ENCODE data around the gene ANAPC1.
"Not testable (repeated sequence)": the region's sequence is repeated elsewhere in the genome, so short reads cannot be mapped to it uniquely, and the experiment has no call there.

Gene ANAPC1

DNA sequence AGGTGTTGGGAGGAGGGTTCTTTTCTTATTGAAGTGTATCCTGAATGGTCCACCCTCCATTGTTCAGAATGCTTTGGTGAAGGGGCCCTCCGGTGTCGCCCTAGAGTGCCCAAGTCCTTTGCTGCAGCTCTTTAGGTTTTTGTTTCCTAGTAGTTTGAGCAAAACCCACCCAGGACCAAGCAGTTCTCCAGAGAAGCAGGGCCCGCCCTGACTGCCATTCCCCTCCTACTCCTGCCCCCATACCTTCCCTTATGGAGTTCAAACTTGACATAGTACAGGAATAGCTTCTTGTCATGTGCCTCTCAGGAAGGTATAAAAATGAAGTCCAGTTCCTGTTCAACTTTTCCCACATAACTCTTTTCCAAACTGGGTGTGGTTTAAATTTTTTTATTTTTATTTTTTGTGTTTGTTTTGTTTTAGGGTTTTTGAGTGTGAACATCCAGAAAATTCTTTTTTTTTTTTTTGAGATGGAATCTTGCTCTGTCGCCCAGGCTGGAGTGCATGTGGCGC lies 20.0 kb upstream of the ANAPC1 start:
- no peak for DNase-seq

DNA sequence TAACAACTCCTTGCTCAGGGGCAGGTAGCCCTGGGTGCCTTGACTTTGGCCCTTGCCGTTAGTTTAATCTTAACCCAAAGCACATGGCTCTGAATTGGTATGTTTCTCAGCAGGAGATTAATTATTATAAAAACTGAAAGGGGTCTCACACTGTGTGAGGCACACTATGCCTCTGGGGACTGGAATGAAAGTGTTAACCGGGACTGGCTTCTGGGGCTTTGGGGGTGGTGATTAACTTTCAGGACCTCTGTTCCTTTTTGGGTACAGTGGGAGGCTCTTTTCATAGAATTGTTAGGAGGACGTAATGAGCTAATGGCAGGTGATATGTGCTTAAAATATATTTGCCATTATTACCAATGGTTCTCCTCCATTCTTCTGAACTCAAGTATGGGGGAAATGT lies 19.5 kb upstream of the ANAPC1 start:
- no peak for DNase-seq

DNA sequence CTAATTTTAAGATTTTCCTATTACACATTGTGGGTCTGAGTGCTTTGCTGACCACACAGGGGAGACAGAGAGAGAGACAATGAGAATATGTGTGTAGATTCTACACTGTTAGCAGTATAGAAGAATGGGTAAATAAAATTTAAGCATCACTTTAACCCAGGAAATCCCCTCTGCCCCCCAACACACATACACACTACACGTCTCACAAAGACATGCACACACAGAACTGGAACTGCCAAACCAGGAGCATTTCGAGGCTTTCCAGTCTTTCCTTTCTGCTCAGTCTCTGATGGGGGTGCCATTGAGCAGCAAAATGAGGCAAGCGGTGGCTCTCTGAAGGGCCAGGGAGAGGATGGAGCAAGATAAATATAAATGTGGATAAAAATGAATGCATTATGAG lies 16.9 kb upstream of the ANAPC1 start:
- peak; percentile 10 for DNase-seq

DNA sequence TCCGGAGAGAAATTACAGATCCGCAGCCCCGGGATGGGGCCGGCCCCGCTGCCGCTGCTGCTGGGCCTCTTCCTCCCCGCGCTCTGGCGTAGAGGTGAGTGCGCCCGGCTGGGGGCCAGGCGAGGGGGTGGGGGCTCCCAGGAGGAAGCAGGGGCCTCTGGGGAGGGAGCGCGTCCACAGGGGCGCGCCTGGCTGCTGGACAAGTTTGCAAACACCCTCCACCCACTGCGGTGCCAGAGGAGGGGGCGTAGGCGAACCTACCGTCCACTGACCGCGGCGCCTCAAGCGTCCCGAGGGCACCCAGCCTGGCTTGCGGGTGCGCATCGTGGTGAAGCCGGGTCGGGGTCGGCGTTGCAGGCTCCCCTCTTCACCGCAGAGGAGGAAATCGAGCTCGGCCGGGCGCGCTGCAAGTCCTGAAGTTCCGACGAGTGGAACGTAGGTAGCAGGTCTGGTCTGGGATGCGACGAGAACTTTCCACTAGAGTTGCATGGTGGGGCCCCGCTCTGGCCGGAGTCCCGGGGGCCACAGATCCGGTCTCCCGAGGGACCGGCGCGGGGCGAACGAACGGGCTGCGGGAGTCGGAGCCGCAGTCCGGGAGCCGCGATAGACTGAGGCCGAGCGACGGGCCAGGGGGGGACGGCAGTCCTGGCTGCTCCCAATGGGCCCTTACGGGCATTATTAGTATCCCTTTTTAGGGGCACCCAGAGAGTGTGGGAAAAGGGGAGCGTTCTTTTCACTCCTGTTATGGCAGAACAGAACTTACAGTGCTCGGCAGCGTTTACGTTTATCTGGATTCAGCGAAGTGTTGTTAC lies 14.9 kb upstream of the ANAPC1 start:
- DNase-seq = no peak

DNA sequence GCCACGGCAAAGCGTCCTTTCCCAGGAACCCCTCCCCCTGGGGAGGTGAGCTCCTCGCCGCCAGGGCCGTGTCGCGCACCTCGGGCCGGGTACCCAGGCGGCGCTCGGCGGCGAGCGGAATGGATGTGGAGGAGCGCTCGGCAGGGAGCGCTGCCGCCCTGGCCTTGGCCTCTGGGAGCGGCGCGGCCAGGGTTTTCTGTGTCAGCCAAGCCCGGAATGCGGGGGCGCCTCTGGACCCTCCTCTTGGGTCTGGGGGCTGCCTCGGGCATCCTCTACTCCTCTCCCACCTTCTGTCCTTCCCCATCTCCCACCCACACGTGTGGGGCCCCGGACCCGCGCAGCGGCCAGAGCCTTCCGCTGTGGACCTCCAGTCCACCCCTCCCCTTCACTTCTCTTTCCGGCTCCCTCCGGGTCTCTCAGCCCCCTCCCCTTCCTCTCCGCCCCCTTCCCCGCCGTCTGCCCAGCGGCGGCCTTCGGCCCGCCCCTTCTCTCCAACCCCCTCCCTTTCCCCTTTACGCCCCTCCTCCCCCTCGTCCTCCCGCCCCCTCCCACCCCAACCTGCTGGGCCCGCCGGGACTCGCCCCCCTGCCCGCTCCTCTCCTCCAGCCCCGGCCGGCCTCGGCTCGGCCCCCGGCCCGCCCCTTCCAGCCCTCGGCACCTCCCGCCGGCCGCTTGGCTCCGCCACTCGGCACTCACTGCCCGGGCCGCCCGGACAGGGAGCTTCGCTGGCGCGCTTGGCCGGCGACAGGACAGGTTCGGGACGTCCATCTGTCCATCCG lies 14.1 kb upstream of the ANAPC1 start, which contains the start of gene MERTK:
Gene MERTK, plus strand, starts transcription at position 684 of the 779 bp plus-strand sequence. CDS start 129 bp downstream, outside the sequence.
- peak; percentile 31 for DNase-seq

DNA sequence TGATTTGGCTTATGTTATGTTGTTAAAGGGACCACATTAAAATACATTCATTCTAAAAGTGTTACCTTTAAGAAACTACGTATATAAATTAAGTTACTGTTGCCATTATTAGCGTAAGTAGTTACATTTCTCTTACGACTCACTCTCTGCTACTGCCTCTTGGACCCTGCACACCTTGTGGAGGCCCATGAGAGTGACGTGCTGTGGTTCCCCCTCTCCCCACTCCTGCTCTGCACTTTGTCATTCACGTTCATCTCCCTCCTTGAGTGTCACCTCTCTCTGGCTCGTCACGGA lies 13.6 kb upstream of the ANAPC1 start:
- no peak for DNase-seq

DNA sequence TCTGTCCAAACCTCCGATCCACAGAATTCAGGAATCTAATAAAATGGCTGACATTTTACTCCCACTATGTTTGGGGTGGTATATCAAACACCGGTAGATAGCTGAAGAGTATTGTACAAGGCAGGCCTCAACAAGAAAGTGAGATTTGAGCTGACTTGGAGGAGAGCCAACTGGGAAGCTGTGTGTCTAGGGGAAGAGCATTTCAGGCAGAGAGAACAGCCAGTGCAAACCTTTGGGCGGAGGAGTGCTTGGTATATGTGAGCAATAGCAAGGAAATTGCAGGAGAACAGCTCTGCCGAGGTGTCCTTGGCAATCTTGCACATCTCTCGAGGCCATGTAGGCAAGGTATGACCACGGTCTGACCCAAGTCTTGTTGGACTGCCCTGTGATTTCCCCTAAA lies 12.6 kb upstream of the ANAPC1 start:
- DNase-seq = no peak

DNA sequence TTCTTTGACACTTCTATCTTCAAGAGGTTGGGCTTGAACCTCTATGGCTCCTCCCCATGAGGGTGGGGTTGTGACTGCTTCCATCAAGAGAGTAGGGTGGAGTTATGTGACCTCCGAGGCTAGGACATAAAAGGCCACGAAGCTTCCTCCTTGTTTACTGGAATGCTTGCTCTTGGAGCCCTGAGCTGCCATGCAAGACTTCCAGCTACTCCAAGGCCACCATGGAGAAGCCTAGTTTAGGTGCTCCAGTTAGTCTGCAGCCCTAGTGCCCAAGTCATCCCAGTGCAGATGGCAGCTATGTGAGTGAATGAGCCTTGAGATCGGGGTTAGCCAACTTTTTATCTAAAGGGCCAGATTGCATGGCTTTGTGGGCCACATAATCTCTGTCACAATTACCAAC lies 12.0 kb upstream of the ANAPC1 start:
- no peak for DNase-seq

DNA sequence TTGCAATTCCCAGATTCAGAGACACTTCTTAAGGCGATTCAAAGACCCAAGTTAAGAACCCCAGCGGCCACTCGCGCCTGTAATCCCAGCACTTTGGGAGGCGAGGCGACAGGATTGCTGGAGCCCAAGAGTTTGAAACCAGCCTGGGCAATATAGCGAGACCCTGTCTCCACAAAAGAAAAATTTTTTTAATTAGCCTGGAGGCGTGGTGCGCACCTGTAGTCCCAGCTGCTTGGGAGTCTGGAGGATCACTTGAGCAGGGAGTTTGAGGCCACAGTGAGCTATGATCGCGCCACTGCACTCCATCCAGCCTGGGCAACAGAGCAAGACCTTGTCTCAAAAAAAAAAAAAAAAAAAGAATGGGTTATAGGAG lies 585 bp upstream of the ANAPC1 start:
- DNase-seq = peak; percentile 29

DNA sequence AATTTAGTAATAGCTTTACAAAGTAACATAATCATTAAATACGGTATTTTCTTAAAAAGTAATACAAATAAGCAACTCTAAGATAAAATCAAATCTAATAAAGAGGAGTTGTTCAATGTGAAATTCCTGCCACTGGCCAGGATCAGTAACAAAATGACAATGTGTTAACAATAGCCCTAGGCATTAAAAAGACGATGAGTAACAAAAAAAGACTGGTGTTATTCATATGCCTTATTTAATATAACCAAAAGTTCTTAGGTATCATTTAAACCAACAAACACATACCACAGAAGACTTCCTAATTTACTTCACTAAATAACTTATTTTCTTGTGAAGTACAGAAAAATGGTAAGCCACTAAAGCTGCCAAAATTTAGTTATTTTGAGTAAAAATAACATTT lies 11.2 kb downstream of the ANAPC1 start:
- not testable (repeated sequence) for DNase-seq

DNA sequence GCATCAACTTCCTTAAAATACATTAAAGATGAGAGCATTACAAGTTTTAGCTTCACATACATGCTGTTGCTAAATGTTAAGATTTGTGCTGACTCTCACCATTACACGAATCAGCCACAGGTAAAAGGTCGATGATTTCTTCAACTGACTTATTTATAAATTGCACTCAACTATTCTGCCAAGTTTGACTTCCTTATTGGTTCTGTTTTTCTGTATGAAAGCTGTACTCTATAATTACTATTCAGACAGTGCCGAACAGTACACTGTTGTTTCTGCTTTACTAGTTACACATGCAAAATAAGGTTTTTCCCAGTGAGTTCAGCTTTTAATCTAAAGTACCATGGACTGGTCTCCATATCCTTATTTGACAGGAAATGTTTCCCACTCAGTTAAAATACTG lies 18.9 kb downstream of the ANAPC1 start:
- not testable (repeated sequence) for DNase-seq

DNA sequence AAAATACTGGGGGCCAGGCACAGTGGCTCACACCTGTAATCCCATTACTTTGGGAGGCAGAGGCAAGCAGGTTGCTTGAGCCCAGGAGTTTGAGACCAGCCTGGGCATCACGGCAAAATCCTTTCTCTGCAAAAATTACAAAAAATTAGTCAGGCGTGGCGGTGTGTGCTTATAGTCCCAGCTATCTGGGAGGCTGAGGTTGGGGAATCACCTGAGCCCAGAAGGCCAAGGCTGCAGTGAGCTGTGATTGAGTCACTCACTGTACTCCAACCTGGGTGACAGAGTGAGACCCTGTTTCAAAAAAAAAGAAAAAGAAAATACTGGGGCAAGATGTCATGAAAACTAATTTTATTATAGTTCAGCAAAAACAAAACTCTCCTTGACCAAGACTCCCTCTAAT lies 24.0 kb downstream of the ANAPC1 start:
- DNase-seq = not testable (repeated sequence)

DNA sequence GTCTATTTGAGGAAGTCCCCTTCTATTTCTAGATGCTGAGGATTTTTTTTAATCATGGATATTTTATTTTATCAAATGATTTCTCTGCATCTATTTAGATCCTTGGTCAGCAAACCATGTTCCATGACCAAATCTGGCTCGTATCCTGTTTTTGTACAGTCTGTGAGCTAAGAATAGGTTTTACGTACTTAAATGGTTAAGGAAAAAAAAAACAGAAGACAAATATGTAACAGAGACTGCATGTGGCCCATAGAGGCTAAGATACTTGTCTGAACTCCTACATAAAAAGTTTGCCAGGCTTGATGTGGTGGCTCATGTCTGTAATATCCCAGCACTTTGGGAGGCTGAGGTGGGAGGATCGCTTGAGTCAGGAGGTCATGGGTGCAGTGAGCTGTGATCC lies 31.4 kb downstream of the ANAPC1 start:
- DNase-seq = not testable (repeated sequence)

DNA sequence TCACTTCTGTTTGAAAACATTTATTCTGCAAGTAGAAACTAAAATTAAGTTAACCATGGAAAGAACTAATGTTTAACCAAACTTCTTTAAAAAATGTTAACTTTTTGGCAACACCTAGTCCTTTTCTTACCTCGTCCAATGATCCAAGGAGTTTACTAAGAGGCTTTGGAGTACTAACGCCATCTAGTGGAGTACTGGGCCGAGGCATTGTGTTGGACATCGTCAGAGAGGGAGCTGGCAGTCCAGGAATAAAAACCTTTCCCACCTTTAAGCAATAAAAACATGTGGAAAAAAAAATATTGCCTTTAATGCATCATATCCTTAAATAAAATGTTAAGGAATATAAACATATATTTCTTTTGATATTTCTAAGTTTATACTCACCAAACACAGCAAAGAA lies 33.3 kb downstream of the ANAPC1 start:
- not testable (repeated sequence) for DNase-seq

DNA sequence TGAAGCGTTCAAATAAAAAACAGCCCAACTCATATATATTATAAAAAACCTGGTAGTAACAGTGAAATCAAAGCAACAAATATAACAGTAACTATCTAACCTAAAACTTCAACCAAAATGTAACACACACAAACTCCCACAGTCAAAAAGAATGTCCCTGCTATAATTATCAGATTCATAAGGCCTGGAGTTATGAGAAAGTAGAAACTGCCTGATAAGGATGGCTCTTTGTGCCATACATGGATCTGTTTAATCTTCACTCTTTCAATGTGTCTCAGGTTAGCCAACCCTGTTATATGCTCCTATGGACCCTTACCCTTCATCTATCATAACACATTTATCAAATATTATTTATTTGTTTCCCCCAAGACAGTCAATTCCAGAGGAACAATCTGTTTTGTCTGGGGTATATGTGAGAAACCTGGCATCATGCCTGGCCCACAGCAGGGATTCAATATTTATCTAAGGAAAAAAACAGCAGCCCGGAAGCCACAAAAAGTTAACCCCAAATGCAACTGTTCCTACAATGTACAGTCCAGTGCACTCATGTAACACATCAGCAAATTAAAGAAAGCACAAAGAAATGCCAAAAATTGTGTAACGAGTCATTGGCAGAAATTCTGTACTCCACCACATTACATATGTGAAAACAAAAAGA lies 44.2 kb downstream of the ANAPC1 start:
- not testable (repeated sequence) for DNase-seq

DNA sequence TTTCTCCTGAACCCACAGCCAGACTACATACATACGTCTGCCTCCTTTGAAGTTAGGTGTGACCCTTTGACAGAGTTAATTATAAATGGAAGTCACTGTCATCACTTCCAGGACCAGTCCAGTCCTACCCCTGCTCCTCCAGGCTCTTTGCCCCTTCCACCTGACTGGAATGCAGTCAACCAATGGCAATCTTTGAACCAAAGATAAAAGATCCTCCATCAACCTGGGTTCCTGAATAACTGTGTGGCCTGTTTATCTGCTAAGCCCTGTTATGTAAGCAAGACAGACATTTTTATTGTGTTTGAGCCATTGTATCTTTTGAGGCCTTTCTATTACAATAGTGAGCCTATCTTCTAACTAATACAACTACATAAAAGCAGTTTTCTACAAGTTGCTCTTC lies 45.0 kb downstream of the ANAPC1 start:
- DNase-seq = not testable (repeated sequence)

DNA sequence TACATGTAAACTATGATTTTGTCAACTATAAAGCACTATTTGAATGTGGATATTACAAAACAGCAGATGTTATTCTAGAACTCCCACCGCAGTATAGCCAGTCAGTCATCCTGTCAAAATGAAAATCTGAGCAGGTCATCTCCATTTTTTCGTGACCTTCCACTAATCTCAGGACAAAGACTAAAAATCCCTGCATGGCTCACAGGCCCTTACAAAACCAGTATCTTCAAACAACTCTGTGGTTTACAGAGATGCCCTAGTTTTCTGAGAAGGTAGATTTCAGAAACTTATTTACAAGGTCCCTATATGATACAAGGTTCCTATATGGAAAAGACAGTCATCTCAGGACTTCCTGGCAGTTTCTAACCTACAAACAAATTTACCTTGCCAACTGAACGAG lies 49.8 kb downstream of the ANAPC1 start:
- not testable (repeated sequence) for DNase-seq

DNA sequence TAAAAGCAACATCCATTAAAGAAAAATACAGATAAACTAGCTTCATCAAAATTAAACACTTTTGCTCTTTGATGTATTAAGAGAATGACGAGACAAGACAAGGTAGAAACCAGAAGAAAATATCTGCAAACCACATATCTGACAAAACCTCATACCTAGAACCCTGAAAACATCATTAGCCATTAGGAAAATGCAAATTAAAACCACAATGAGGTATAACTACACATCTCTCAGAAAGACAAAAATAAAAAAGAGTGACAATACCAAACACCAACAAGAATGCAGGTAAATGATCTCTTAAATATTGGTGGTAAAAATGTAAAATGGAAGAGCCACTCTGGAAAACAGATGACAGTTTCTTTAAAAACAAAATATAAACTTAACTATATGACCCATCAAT lies 53.5 kb downstream of the ANAPC1 start:
- not testable (repeated sequence) for DNase-seq

DNA sequence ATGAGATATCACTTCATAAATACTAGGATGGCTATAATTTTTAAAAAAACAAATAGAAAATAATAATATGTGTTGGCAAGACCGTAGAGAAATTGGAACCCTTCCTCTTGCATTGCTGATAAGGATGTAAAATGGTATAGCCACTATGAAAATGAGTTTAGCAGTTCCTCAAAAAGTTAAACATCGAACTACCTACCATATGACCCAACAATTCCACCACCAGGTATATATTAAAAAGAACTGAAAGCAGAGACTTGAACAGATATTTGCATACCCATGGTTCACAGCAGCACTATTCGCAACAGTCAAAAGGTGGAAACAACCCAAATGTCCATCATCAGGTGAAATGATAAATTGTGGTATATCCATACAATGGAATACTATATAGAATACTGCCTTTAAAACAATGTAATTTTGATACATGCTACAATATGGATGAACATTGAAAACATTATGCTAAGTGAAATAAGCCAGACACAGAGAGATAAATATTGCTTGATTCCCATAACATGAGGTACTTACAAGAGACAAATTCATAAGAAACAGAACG lies 55.7 kb downstream of the ANAPC1 start:
- not testable (repeated sequence) for DNase-seq

DNA sequence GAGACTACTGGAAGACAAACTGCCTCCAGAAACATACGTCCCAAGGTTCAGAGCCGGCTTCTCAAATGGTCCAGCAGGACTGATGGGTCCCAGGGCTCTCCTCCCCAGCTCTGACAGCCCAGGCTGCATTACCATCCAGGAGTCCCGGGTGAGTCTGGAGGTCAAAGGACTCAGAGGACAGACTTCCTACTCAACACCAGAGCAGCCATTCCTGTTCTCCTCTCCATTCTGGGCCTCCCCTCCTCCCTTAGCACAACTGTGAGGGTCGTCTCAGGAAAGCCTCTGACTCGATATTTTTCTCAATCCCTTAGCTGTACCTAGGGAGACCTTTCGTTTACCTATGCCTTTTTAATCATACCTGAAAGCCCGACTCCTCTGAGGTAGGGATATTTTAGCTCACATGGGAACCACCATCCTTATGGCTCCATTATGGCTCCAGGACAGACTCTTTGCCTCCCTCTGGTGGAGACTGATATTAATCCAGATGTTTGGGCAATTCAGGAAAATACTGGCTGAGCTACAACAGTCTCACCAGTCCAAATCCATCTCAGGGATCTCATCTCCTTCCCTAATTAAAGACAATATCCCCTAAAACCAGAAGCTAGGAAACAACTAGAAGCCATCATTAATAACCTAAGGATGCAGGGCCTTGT lies 70.9 kb downstream of the ANAPC1 start:
- not testable (repeated sequence) for DNase-seq

DNA sequence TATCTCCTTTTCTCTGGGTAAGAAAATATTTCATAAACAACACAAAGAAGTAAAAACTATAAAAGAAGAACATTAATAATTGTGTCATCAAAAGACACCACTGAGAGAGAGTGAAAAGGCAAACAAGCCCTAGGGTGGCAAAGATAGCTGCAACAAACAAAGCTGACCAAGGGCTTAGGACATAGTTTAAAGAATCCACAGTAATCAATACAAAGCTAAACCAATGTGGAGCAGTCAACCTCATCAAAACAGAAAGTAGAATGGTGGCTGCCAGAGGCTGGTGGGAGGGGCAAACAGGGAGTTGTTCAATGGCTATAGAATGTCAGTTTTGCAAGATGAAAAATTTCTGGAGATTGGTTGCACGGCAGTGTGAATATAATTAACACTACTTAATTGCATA lies 93.4 kb downstream of the ANAPC1 start:
- DNase-seq = not testable (repeated sequence)

DNA sequence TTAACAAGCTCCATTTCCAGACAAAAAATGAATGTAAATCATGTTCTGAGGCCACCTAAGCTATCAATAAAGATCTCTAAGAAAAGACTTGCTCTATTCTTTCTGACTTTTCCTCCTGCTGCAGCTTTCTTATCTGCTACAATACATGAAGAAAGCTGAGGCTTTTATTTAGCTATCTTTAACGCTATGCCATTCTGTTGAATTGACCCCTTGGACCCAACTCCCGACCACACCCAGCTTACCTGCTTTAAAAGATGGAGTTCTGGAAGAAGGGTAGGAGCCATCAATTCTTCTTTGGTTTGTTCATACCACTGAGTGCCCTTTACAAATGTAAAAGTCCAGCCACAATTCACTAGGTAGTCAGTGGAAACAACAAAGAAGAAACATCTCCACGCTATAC lies 99.9 kb downstream of the ANAPC1 start:
- not testable (repeated sequence) for DNase-seq

DNA sequence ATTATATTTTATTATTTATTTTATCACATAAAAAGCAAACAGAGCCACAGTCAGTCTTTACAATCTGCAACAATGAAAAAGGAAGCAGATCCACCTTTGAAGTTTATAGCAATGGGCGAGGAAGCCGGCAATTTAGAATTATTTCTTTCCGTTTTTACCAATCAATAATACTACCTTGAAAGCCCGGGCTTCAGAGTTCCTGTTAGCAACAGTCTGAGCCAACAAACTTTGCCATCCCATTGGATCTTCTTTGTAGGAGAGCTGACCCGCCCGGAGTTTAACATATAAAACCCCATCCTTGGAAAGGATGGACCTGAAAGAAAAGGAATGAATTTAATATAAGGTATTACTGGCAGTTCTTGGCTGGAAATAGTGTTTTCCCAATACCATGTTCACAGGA lies 101.8 kb downstream of the ANAPC1 start:
- not testable (repeated sequence) for DNase-seq

Data from HCEC 1CT (cell line).